ENCODE data around the gene SNTA1. TPM values are rescaled to one million over a fixed set of nuclear protein-coding genes. Genes with fewer than 3 reads are reported as not detected.

Gene SNTA1
- total RNA-seq, 1 experiment from 2014 or later = 7.6 TPM

DNA sequence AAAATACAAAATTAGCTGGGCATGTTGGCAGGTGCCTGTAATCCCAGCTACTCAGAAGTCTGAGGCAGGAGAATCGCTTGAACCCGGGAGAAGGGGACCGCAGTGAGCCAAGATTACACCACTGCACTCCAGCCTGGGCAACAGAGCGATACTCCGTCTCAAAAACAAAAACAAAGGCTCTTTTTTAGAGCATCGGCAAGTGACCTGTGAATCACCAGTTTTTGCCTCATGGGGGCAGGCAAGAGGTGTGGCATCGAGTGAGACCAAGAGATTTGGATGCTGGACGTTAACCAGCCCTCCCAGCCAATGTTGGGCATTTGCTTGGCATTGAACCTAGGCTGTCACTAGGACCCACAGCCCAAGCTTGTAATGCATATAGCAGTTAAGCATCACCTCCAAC, 27.6 kb downstream of the SNTA1 start:
- no peak overlapping the region for H3K27ac ChIP-seq
- no peak overlapping the region for H3K4me2 ChIP-seq
- H3K9me2 ChIP-seq (ENCODE audit: insufficient read depth) = no peaks in the 10 kb centered on the region
- no peaks in the 10 kb centered on the region for H3K36me3 ChIP-seq (ENCODE audit: low read depth)
- POLR2A ChIA-PET (ENCODE audit: unreplicated experiment) = interaction anchor here (0.6 kb wide), 1 partner anchor 651 kb away, joined by 3 read pairs; no protein-coding TSS in a partner anchor
- H2AFZ ChIP-seq = no peak overlapping the region
- H4K20me1 ChIP-seq (ENCODE audit: insufficient read depth) = no peaks in the 10 kb centered on the region
- H3K4me3 ChIP-seq = no peak overlapping the region
- no TSS peak for BruUV-seq (replicated peaks)
- no peaks in the 10 kb centered on the region for H3K4me1 ChIP-seq (replicated peaks; ENCODE audit: insufficient read depth)
- H3K27me3 ChIP-seq (ENCODE audit: insufficient read depth, low read depth) = no peaks in the 10 kb centered on the region
- no peaks in the 10 kb centered on the region for H3F3A ChIP-seq (ENCODE audit: insufficient read depth, low read depth)
- no peaks in the 10 kb centered on the region for H3K79me2 ChIP-seq (ENCODE audit: low read depth)
- CTCF ChIA-PET = no interaction called here
- TF ChIP-seq CTCF (conservative IDR thresholded peaks at IDR 0.05) = peak; percentile 54
- no peak for TF ChIP-seq EZH2 (IDR thresholded peaks at IDR 0.05; ENCODE audit: low read depth)
- DNase-seq = peak in 1 of 2 experiments; percentile 30
- intact Hi-C loops (cut with micrococcal nuclease; ENCODE audit: unreplicated experiment) = no loop called here
- no peaks in the 10 kb centered on the region for H3K9me3 ChIP-seq (ENCODE audit: insufficient read depth, low read depth)

- intact Hi-C loops (cut with micrococcal nuclease; ENCODE audit: unreplicated experiment) = no loop called here
- no peak for DNase-seq
- Histone ChIP-seq H3K4me3 (no peak overlapping the region), H3K9me3 (ENCODE audit: insufficient read depth, low read depth) (no peaks in the 10 kb centered on the region), H3K4me2 (no peak overlapping the region), H4K20me1 (ENCODE audit: insufficient read depth) (no peaks in the 10 kb centered on the region), H3K79me2 (ENCODE audit: low read depth) (no peaks in the 10 kb centered on the region), H3F3A (ENCODE audit: insufficient read depth, low read depth) (no peaks in the 10 kb centered on the region), H3K36me3 (ENCODE audit: low read depth) (no peaks in the 10 kb centered on the region), H3K9me2 (ENCODE audit: insufficient read depth) (no peaks in the 10 kb centered on the region), H2AFZ (no peak overlapping the region), H3K4me1 (replicated peaks; ENCODE audit: insufficient read depth) (no peaks in the 10 kb centered on the region), H3K27ac (no peak overlapping the region), H3K27me3 (ENCODE audit: insufficient read depth, low read depth) (no peaks in the 10 kb centered on the region)
- TF ChIP-seq EZH2 (IDR thresholded peaks at IDR 0.05; ENCODE audit: low read depth) (no peak), CTCF (conservative IDR thresholded peaks at IDR 0.05) (no peak)
- BruUV-seq (replicated peaks) = no TSS peak
- POLR2A ChIA-PET (ENCODE audit: unreplicated experiment) = no interaction called here
- CTCF ChIA-PET = no interaction called here
These were observed 31.1 kb downstream of the SNTA1 start for GRCh38 chr20:33412484-33412838.

DNA sequence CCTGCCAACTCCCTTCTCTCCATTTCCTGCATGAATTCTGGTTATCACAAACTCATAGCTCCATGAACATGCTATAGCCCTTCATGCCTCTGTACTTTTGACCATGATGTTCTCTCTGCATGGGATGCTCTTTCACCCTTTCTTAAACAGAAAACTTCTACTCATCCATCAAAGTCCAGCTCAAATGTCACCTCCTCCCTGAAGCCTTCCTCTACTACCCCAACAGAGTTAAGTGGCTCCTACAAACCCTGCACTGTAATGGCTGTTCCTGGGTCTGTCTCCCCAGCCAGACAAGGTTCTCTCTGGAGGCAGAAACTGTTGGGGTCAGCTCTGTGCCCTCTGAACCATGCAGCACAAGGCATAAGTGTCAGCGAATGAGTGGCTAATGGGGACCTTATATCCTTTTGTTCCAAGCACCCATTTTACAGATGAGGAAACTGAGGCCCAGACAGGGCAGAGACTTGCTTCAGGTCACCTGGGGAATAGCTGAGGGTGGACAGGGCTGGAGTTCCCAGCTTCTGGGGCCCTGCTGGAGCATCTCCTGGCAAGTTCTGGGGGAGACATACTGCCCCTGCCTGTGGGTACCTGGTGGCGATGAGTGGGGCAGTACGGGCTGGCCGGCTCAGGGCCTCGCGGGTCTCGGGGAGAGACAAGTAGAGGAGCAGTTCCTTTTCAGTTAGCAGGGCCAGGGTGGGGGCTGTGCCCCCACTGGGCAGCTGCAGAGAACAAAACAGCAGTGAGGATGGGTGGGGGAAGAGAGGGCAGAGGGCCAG, 31.7 kb downstream of the SNTA1 start:
- Histone ChIP-seq H4K20me1 (ENCODE audit: insufficient read depth) (no peaks in the 10 kb centered on the region), H3K79me2 (ENCODE audit: low read depth) (no peaks in the 10 kb centered on the region), H3K9me3 (ENCODE audit: insufficient read depth, low read depth) (no peaks in the 10 kb centered on the region), H3F3A (ENCODE audit: insufficient read depth, low read depth) (0 out of 2 replicates have a peak, but pooled peaks cover 2% of the 10 kb centered on the region), H2AFZ (no peak overlapping the region), H3K27me3 (ENCODE audit: insufficient read depth, low read depth) (no peaks in the 10 kb centered on the region), H3K9me2 (ENCODE audit: insufficient read depth) (no peaks in the 10 kb centered on the region), H3K4me3 (no peak overlapping the region), H3K36me3 (ENCODE audit: low read depth) (no peaks in the 10 kb centered on the region), H3K4me1 (replicated peaks; ENCODE audit: insufficient read depth) (no peaks in the 10 kb centered on the region), H3K4me2 (no peak overlapping the region), H3K27ac (no peak overlapping the region)
- no peak for DNase-seq
- TF ChIP-seq CTCF (conservative IDR thresholded peaks at IDR 0.05) (no peak), EZH2 (IDR thresholded peaks at IDR 0.05; ENCODE audit: low read depth) (no peak)
- ChIA-PET POLR2A (ENCODE audit: unreplicated experiment) (interaction anchor here (0.6 kb wide), 2 partner anchors 11 to 415 kb away, joined by 4 to 5 read pairs; no protein-coding TSS in a partner anchor), CTCF (interaction anchor here (0.6 kb wide), 1 partner anchor 9 kb away, joined by 3 read pairs; no protein-coding TSS in a partner anchor)
- BruUV-seq (replicated peaks) = no TSS peak
- intact Hi-C loops (cut with micrococcal nuclease; ENCODE audit: unreplicated experiment) = no loop called here

Measured in PC-9 (cell line).